NCI-H1092 (cell line): ENCODE results near the gene LIX1L.
"Not testable (repeated sequence)": the region's sequence is repeated elsewhere in the genome, so short reads cannot be mapped to it uniquely, and the experiment has no call there.

Experiments used
- DNase-seq: peaks from one replicate; lab custom pipeline; 2025; lab: John Stamatoyannopoulos, UW

The LIX1L gene

DNA sequence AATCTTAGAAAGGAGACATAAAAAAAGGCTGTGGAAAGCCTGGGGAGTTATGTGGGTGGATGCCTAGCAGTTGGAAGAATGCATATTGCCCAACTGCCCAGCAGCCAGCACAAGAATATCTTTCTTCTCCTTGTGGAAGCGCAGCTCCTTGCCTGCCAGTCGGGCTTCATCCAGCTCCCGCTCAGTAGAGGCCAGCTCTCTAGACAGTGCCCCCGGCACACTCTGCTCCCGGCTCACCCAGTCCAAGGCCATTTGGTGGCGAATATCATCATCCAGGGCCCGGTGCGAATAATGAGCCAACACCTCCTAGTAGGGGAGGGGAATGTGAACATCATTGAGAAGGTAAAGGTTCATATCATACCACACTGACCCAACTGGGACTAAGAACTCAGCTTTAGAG lies 21.6 kb downstream of the LIX1L start:
- no peak for DNase-seq

DNA sequence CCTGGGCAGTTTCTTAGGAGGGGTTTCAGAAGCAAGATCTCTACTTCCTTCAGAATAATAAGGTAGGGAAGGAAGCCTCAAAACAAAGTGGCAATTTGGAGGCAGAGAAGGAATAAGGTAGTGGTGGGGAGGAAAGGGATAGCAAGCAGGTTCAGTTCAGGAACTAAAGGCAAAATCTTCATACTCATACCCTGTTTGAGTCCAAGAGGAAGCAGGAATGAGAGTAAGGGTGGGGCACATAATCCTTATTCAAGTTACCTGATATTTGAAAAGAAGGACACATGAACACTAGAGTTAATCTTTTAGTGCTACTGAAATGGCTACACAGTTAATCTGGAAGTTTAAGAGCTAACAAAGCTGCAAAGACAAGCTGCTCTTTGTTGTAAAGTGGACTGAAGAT lies 22.1 kb downstream of the LIX1L start:
- no peak for DNase-seq

DNA sequence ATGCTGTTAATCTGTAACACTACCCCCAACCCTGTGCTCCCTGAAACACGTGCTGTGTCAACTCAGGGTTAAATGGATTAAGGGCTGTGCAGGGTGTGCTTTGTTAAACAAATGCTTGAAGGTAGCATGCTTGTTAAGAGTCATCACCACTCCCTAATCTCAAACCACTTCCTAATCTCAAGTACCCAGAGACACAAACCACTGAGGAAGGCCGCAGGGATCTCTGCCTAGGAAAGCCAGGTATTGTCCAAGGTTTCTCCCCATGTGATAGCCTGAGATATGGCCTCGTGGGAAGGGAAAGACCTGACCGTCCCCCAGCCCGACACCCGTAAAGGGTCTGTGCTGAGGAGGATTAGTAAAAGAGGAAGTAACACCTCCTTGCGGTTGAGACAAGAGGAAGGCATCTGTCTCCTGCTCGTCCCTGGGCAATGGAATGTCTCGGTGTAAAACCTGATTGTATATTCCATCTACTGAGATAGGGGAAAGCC lies 25.3 kb downstream of the LIX1L start:
- DNase-seq = not testable (repeated sequence)

GRCh38 chr1:145927916-145928643 lies 29.7 kb downstream of the LIX1L start:
- DNase-seq = no peak

GRCh38 chr1:145927063-145927886 lies 30.5 kb downstream of the LIX1L start, which contains the start of gene RBM8A:
RBM8A (minus strand) TSS chr1:145927484; CDS start chr1:145927426, 58 bp downstream.
- peak; percentile 99 for DNase-seq

GRCh38 chr1:145926686-145927062 lies 31.1 kb downstream of the LIX1L start:
- no peak for DNase-seq

DNA sequence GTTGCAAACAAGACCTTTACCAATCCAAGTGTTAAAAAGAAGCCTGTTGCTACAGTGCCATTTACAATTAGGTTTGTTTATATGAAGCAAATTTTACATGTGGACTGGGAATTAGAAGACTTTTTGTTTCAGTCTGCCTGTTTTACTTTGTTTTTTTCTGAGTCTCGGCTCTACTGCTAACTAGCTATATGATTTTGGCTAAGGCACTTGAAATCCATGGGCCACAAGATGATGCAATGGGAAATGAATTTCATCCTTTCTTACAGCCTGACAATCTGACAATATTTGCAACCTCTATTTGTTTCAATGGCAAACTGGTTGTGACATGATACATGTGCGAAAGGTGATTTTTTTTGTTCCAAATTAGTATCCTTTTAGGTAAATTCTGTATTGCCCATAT lies 35.6 kb downstream of the LIX1L start:
- DNase-seq = no peak

DNA sequence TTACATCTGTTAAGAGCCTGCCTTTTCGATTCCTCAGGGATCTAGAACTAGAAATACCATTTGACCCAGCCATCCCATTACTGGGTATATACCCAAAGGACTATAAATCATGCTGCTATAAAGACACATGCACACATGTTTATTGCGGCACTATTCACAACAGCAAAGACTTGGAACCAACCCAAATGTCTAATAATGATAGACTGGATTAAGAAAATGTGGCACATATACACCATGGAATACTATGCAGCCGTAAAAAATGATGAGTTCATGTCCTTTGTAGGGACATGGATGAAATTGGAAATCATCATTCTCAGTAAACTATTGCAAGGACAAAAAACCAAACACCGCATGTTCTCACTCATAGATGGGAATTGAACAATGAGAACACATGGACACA lies 37.5 kb downstream of the LIX1L start:
- not testable (repeated sequence) for DNase-seq

DNA sequence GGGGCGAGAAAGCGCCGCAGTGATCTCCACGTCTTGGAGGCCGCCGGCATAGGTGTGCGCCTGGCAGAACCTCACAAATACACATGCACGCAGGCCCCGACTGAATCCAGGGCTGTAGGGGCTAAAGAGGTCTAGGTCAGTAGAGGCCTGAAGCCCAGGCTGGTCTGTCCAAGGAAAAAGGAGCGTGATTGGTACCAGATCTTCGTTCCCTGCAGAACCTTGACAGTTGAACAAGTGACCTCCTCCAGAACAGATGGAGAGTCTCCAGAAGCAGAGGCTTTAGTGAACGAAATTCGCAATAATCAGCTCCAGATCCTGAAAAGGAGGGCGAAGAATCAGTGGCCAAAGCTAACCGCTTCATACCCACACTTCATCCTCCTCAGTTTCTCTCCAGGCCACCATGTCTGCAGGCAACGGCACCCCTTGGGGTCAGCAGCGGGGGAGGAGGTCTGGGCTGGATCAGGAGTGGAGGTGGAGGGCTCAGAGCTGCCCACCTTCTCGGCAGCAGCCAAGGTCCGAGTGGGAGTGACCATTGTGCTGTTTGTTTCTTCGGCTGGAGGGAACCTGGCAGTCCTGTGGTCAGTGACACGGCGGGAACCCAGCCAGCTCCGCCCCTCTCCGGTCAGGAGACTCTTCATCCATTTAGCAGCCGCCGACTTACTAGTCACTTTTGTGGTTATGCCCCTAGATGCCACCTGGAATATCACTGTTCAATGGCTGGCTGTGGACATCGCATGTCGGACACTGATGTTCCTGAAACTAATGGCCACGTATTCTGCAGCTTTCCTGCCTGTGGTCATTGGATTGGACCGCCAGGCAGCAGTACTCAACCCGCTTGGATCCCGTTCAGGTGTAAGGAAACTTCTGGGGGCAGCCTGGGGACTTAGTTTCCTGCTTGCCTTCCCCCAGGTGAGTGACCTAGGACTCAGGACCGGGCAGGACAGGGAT lies 38.6 kb downstream of the LIX1L start:
- no peak for DNase-seq

DNA sequence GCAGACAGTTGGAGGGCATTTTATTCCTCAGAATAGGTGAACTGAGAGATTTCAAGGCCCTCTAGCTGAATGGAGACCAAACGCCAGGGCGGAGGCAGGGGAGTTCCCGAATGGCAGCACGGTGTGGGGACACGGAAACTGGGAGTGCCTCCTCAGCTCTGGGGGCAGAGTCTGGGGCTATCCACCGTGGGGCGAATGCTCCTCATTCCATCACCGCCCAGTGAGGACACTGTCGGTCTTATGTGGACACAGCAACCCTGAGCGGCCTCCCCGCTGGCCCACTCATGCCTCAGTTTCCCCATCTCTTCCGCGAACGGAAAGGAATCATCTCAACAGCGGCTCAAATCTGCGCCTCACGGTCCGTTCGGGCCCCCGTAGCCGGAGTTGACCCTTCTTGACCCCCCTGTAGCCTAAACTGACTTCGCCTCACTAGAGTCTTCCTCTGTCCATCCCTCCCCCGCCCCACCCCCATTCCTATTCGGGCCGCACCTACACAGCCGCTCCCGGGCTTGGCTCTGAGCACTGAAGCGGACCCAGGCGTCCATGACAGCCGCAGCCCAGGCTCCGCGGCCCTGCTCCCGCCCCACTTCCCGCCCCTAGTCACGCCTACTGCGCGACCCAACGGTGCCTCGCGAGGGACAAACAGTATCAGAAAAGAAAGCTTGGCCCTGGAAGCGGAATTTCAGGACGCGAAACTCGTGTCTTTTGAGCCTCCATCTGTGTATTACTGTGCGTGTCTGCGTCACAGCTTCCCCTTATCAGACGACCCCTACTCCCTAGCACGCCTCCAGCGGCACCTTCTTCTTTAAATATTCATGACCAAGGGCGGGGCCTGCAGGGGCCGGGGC lies 39.4 kb downstream of the LIX1L start, which contains the start of gene PEX11B:
TSS of gene PEX11B (minus strand) at position 574 of the 848 bp plus-strand sequence. CDS start at position 545, 29 bp downstream.
- peak; percentile 79 for DNase-seq

DNA sequence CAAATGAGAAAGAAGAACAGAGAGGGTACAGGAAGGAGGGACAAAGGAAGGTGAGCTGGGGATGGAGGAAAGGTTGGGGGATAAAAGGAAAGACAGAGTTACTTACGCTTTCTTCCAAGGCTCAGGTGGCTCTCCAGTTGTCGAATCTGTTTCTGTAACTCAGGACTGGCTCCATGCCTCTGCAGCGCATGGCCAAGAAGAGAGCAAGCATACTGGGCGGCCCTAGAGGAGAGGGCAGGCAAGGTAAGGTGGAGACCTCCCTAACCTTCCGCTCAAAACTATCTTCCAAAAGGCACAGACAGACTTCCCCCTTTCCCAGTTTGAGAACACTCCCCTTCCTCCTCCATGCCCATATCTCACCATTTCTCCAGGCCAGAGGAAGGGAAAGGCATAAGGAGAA lies 40.2 kb downstream of the LIX1L start:
- no peak for DNase-seq

DNA sequence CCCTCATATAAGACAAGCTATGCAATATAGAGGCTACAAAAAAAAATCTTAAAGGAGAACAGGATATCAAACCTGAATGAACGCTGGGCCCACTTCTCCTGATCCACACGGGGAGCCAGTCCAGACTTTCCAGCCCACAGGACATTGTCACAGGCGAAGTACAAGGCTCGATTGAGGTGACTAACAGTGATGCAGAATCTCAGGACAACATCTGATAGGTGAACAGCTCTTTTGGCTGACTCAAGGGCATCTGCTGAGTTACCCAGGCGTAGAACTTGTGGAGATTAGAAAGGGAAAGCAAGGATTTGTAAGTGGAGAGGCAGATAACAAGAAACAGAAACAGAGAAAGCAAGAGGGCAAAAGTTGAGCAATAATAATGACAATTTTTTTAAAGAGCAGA lies 41.1 kb downstream of the LIX1L start:
- DNase-seq = no peak

- no peak for DNase-seq
Measured at GRCh38 chr1:145912128-145912641, 45.6 kb downstream of the LIX1L start.

GRCh38 chr1:145908653-145909052 lies 49.2 kb downstream of the LIX1L start:
- DNase-seq = no peak

GRCh38 chr1:145906954-145907753 lies 50.7 kb downstream of the LIX1L start:
- no peak for DNase-seq

DNA sequence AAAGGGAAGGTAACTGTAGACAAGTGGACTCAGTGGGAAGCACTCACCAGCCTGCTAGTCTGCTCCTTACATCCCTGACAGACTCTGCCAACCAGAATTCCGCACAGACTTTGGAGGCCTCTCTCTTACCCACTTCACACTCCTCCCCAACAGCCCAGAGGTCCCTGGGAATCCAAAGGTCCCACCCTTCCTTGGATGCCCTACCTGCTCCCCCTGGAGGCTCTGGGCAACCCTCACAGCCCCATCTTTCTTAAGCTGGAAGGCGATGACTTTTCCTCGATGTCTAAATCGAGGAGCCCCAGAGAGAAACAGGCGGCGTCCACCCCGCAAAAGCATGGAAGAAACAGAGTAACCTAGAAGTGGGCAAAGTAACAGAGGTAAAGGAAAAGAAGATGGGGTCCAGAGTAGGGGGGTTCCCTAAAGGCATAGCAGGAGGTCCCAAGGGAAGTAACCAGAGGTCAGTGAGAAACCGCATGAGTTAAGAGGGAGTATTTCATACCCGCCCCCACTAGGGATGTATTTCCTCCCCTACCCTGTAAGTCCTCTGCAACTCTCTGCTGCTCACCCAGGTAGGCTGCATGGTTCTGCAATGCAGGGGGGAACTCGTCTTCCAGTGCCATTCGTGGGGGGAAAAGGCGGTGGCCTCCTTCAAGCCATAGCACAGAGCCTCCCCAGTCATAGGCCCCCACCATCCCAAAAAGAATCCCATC lies 56.4 kb downstream of the LIX1L start:
- DNase-seq = no peak

- no peak for DNase-seq
Measured at GRCh38 chr1:145898756-145899155, 59.1 kb downstream of the LIX1L start.

DNA sequence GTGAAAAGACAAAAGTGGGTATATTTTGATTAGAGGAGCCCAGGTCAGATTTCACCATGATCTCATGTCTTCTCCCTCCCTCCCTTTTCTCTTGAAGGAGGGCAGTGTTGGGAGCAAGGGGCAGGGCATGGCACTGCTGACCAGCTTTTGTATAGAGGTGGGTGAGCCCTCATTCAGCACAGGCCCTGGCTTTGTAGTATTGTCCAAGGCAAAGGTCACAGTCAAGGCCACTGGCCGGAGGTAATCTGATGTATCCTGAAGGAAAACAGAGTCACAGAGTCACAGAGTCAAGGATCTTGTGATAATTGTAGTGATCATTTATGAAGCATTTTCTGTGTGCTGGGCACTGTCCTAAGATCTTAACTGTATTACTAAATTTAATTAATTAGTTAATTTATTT lies 59.8 kb downstream of the LIX1L start:
- no peak for DNase-seq

DNA sequence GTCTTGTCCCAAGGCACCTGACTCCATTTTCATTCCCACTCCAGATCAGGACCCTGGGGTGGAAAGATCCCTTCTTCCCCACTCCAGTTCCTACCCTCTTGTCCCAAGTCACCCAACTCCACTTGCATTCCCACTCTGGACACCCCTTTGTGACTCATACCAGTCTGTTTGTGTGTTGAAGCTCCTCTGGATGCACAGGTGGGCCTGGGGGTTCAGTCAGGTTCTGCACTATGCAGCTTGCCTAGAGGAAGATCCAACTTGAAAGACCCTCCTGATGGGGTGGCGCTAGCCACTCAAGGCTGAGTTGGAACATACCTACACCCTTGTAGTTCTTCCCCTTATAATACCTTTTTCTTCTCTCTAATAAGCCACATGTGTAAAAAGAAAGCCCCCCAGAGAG lies 62.3 kb downstream of the LIX1L start:
- DNase-seq = no peak
